Mucosa of rectum (tissue), 2 donors: ENCODE data around the gene FBXL22.

Experiments
- H3K27ac ChIP-seq, 2 donors: one replicate each; pipeline ENCODE4 v1.7.0; 2013; ENCODE audit warnings: inconsistent platforms in 2 of 2, low read depth in 2 of 2, low read length in 2 of 2
- H3K27me3 ChIP-seq, 2 donors: one replicate each; pipeline ENCODE4 v1.7.0; 2013; ENCODE audit warnings: low read length in 2 of 2; ENCODE audit not compliant: control insufficient read depth in 2 of 2, insufficient read depth in 2 of 2
- H3K36me3 ChIP-seq, 2 donors: one replicate each; pipeline ENCODE4 v1.7.0; 2013; ENCODE audit warnings: low read length in 2 of 2; ENCODE audit not compliant: control insufficient read depth in 2 of 2, insufficient read depth in 2 of 2
- H3K4me1 ChIP-seq, 2 donors: one replicate each; pipeline ENCODE4 v1.7.0; 2013; ENCODE audit warnings: low read length in 2 of 2, mild to moderate bottlenecking in 1 of 2; ENCODE audit not compliant: control insufficient read depth in 2 of 2, insufficient read depth in 2 of 2
- H3K4me3 ChIP-seq, 2 donors: one replicate each; pipeline ENCODE4 v1.7.0; 2013; ENCODE audit warnings: low read length in 2 of 2
- H3K9ac ChIP-seq, 2 donors: one replicate each; pipeline ENCODE4 v1.7.0; 2013; ENCODE audit warnings: low read length in 2 of 2, low read depth in 1 of 2, mild to moderate bottlenecking in 1 of 2
- H3K9me3 ChIP-seq, 2 donors: one replicate each; pipeline ENCODE4 v1.7.0; 2013; ENCODE audit warnings: low read length in 2 of 2; ENCODE audit not compliant: control insufficient read depth in 2 of 2
- donor health status: healthy.
- donor health status: Normal muscosa, but diverticular disease.

FBXL22 gene

GRCh38 chr15:63597038-63597790, at the start of gene FBXL22:
Gene FBXL22, plus strand, starts transcription at chr15:63597387. Its CDS starts 6 bp downstream, at chr15:63597393.
- Histone ChIP-seq H3K9me3 (no peaks in the 10 kb centered on the region), H3K4me3 (peak within 1 kb of the TSS in 1 of 2 donors; percentile 82), H3K9ac (peak within 1 kb of the TSS; percentile 41 to 91), H3K36me3 (peaks cover 9 to 15% of the 10 kb centered on the region in 2 donors), H3K27ac (peak within 1 kb of the TSS; percentile 90 to 94), H3K27me3 (no peaks in the 10 kb centered on the region), H3K4me1 (peaks cover 44 to 45% of the 10 kb centered on the region in 2 donors)

- Histone ChIP-seq H3K27me3 (no peaks in the 10 kb centered on the region), H3K36me3 (peaks cover 2 to 4% of the 10 kb centered on the region in 2 donors), H3K9ac (no peak overlapping the region), H3K4me1 (peaks cover 3 to 11% of the 10 kb centered on the region in 2 donors), H3K27ac (no peak overlapping the region), H3K9me3 (no peaks in the 10 kb centered on the region), H3K4me3 (no peak overlapping the region)
These were observed 45.8 kb upstream of the FBXL22 start for GRCh38 chr15:63551400-63551799.

- no peak overlapping the region for H3K9ac ChIP-seq
- H3K9me3 ChIP-seq, result no peaks in the 10 kb centered on the region
- H3K4me3 ChIP-seq, result no peak overlapping the region
- H3K27ac ChIP-seq, result peak overlapping the region; percentile 9 to 45
- peaks cover 3 to 11% of the 10 kb centered on the region in 2 donors for H3K4me1 ChIP-seq
- no peaks in the 10 kb centered on the region for H3K27me3 ChIP-seq
- peaks cover 11 to 20% of the 10 kb centered on the region in 2 donors for H3K36me3 ChIP-seq
These were observed 43.8 kb upstream of the FBXL22 start for GRCh38 chr15:63553388-63553791.

GRCh38 chr15:63554337-63554927, 42.8 kb upstream of the FBXL22 start:
- no peak overlapping the region for H3K4me3 ChIP-seq
- no peaks in the 10 kb centered on the region for H3K9me3 ChIP-seq
- H3K27me3 ChIP-seq, result no peaks in the 10 kb centered on the region
- no peak overlapping the region for H3K9ac ChIP-seq
- no peak overlapping the region for H3K27ac ChIP-seq
- peaks cover 3 to 11% of the 10 kb centered on the region in 2 donors for H3K4me1 ChIP-seq
- H3K36me3 ChIP-seq, result peaks cover 18 to 21% of the 10 kb centered on the region in 2 donors

GRCh38 chr15:63555507-63555906, 41.7 kb upstream of the FBXL22 start:
- Histone ChIP-seq H3K4me1 (peaks cover 3 to 11% of the 10 kb centered on the region in 2 donors), H3K27ac (no peak overlapping the region)

GRCh38 chr15:63556246-63556645, 40.9 kb upstream of the FBXL22 start:
- H3K9ac ChIP-seq, result no peak overlapping the region
- no peaks in the 10 kb centered on the region for H3K27me3 ChIP-seq
- H3K9me3 ChIP-seq, result no peaks in the 10 kb centered on the region
- H3K4me1 ChIP-seq, result peaks cover 3 to 11% of the 10 kb centered on the region in 2 donors
- H3K4me3 ChIP-seq, result no peak overlapping the region
- H3K27ac ChIP-seq, result no peak overlapping the region
- peaks cover 31 to 34% of the 10 kb centered on the region in 2 donors for H3K36me3 ChIP-seq

More at GRCh38 chr15:63555507-63555906, 41.7 kb upstream of the FBXL22 start:
- H3K9ac ChIP-seq, result no peak overlapping the region
- peaks cover 24 to 26% of the 10 kb centered on the region in 2 donors for H3K36me3 ChIP-seq
- no peaks in the 10 kb centered on the region for H3K9me3 ChIP-seq
- no peak overlapping the region for H3K4me3 ChIP-seq
- H3K27me3 ChIP-seq, result no peaks in the 10 kb centered on the region

GRCh38 chr15:63556736-63557135, 40.5 kb upstream of the FBXL22 start:
- Histone ChIP-seq H3K9ac (no peak overlapping the region), H3K27ac (no peak overlapping the region), H3K4me3 (no peak overlapping the region), H3K4me1 (peaks cover 3 to 11% of the 10 kb centered on the region in 2 donors), H3K27me3 (no peaks in the 10 kb centered on the region), H3K9me3 (no peaks in the 10 kb centered on the region), H3K36me3 (peaks cover 35 to 38% of the 10 kb centered on the region in 2 donors)

- Histone ChIP-seq H3K4me3 (no peak overlapping the region), H3K9ac (no peak overlapping the region), H3K4me1 (no peaks in the 10 kb centered on the region), H3K9me3 (no peaks in the 10 kb centered on the region), H3K27me3 (no peaks in the 10 kb centered on the region), H3K27ac (no peak overlapping the region), H3K36me3 (peaks cover 54 to 60% of the 10 kb centered on the region in 2 donors)
These were observed 37.4 kb upstream of the FBXL22 start for GRCh38 chr15:63559753-63560152.

GRCh38 chr15:63560741-63561448, 36.3 kb upstream of the FBXL22 start:
- no peaks in the 10 kb centered on the region for H3K9me3 ChIP-seq
- H3K36me3 ChIP-seq, result peaks cover 60 to 66% of the 10 kb centered on the region in 2 donors
- H3K9ac ChIP-seq, result no peak overlapping the region
- H3K27me3 ChIP-seq, result no peaks in the 10 kb centered on the region
- no peak overlapping the region for H3K4me3 ChIP-seq
- no peak overlapping the region for H3K27ac ChIP-seq
- no peaks in the 10 kb centered on the region for H3K4me1 ChIP-seq

GRCh38 chr15:63564093-63564492, 33.1 kb upstream of the FBXL22 start:
- Histone ChIP-seq H3K9me3 (no peaks in the 10 kb centered on the region), H3K9ac (no peak overlapping the region), H3K4me3 (no peak overlapping the region), H3K4me1 (no peaks in the 10 kb centered on the region), H3K36me3 (peaks cover 45 to 63% of the 10 kb centered on the region in 2 donors), H3K27ac (no peak overlapping the region), H3K27me3 (no peaks in the 10 kb centered on the region)
